Activated B cell treated with CpG ODN at 0.5 μM for 24 hours (primary cell): ENCODE results near the gene PSMD5. TPM values are rescaled to one million over a fixed set of nuclear protein-coding genes. Genes with fewer than 3 reads are reported as not detected.

Experiments
- ATAC-seq: fragments of 200-7000 bp; cut with Tn5 transposase; one replicate; pipeline ENCODE4 v1.10.0; 2021; ENCODE audit warnings: low read depth, mild to moderate bottlenecking, moderate library complexity
- CTCF ChIA-PET: fragments of 350-600 bp; sonication (Branson Sonifier 250); formaldehyde crosslinking; loops from one replicate; lab custom pipeline; 2021; ENCODE audit warnings: antibody characterized with exemption; lab: Charles Lee
- POLR2A ChIA-PET: fragments of 350-600 bp; sonication (Branson Sonifier 250); formaldehyde crosslinking; loops from one replicate; lab custom pipeline; 2021; ENCODE audit warnings: antibody characterized with exemption; lab: Charles Lee
- DNase-seq: peaks from one replicate; pipeline ENCODE4 v3.0.0; 2022
- H3K27ac Mint-ChIP-seq: one replicate; pipeline ENCODE4 v1.8.0; 2020; ENCODE audit warnings: mixed read lengths
- H3K27me3 Mint-ChIP-seq: one replicate; pipeline ENCODE4 v1.8.0; 2021; ENCODE audit warnings: mixed read lengths
- H3K36me3 Mint-ChIP-seq: one replicate; pipeline ENCODE4 v1.8.0; 2021; ENCODE audit warnings: low read depth, mixed read lengths
- H3K4me1 Mint-ChIP-seq: one replicate; pipeline ENCODE4 v1.8.0; 2021; ENCODE audit warnings: mixed read lengths
- H3K4me3 Mint-ChIP-seq: one replicate; pipeline ENCODE4 v1.8.0; 2020; ENCODE audit warnings: mild to moderate bottlenecking, mixed read lengths
- H3K9me3 Mint-ChIP-seq: one replicate; pipeline ENCODE4 v1.8.0; 2020; ENCODE audit warnings: mixed read lengths
- CTCF ChIP-seq: fragments of 200-600 bp; IDR thresholded peaks from one replicate; pipeline ENCODE4 v1.8.0; 2022; ENCODE audit warnings: antibody characterized with exemption, mild to moderate bottlenecking
- intact Hi-C: fragments of 100-400 bp; cut with micrococcal nuclease; formaldehyde crosslinking; loops from one replicate; pipeline ENCODE4 v1.15.1; 2024
- total RNA-seq: library from RNA; stranded (reverse); gene quantifications from 2 replicates; pipeline ENCODE4 v1.2.3, GENCODE V29; 2022

Gene PSMD5
- total RNA-seq, 1 donor from 2014 or later: 38.9 TPM

- ATAC-seq: peak; percentile 92
- TF ChIP-seq CTCF: no peak
- CTCF ChIA-PET: interaction anchor here (0.6 to 4.0 kb wide), 13 partner anchors 21 to 202 kb away, joined by 3 to 26 read pairs (median 5); partner anchors contain the start of gene TRAF1
- DNase-seq: peak; percentile 96
- intact Hi-C loops: loop anchor here (1.0 to 5.0 kb wide), 10 partner anchors 23 to 252 kb away; partner anchors contain the start of genes FBXW2 and MEGF9
- no peaks in the 10 kb centered on the region for H3K27me3 Mint-ChIP-seq
- H3K36me3 Mint-ChIP-seq: peaks cover 20% of the 10 kb centered on the region
- H3K4me3 Mint-ChIP-seq: peak overlapping the region; percentile 91
- H3K27ac Mint-ChIP-seq: peak overlapping the region; percentile 97
- H3K4me1 Mint-ChIP-seq: peaks cover 25% of the 10 kb centered on the region
- no peaks in the 10 kb centered on the region for H3K9me3 Mint-ChIP-seq
- POLR2A ChIA-PET: interaction anchor here (0.5 to 3.4 kb wide), 16 partner anchors 17 to 332 kb away, joined by 3 to 19 read pairs (median 6); partner anchors contain the start of genes FBXW2 and TRAF1
Observed at GRCh38 chr9:120868676-120869359, 26.1 kb upstream of the PSMD5 start.

GRCh38 chr9:120868339-120868675 is 25.6 kb upstream of the PSMD5 start:
- no peak for TF ChIP-seq CTCF
- ChIA-PET POLR2A (interaction anchor here (0.6 to 3.4 kb wide), 12 partner anchors 18 to 79 kb away, joined by 3 to 19 read pairs (median 6); partner anchors contain the start of genes FBXW2 and TRAF1), CTCF (interaction anchor here (0.8 to 4.0 kb wide), 9 partner anchors 22 to 193 kb away, joined by 3 to 26 read pairs (median 6); partner anchors contain the start of gene TRAF1)
- intact Hi-C loops: loop anchor here (1.0 to 5.0 kb wide), 7 partner anchors 25 to 252 kb away; partner anchors contain the start of genes FBXW2 and MEGF9
- peak overlapping the region; percentile 76 for H3K4me3 Mint-ChIP-seq
- H3K9me3 Mint-ChIP-seq: no peaks in the 10 kb centered on the region
- H3K4me1 Mint-ChIP-seq: peaks cover 20% of the 10 kb centered on the region
- H3K36me3 Mint-ChIP-seq: peaks cover 17% of the 10 kb centered on the region
- ATAC-seq (no peak), DNase-seq (no peak)
- no peaks in the 10 kb centered on the region for H3K27me3 Mint-ChIP-seq
- peak overlapping the region; percentile 71 for H3K27ac Mint-ChIP-seq

GRCh38 chr9:120867676-120868338 is 25.1 kb upstream of the PSMD5 start:
- DNase-seq: no peak
- intact Hi-C loops: loop anchor here (1.0 to 5.0 kb wide), 7 partner anchors 25 to 253 kb away; partner anchors contain the start of genes FBXW2 and MEGF9
- TF ChIP-seq CTCF: no peak

GRCh38 chr9:120866651-120867050 is 23.9 kb upstream of the PSMD5 start:
- Mint-ChIP-seq H3K4me1 (peaks cover 17% of the 10 kb centered on the region), H3K36me3 (peaks cover 19% of the 10 kb centered on the region), H3K9me3 (no peaks in the 10 kb centered on the region), H3K4me3 (no peak overlapping the region), H3K27me3 (no peaks in the 10 kb centered on the region), H3K27ac (no peak overlapping the region)
- CTCF ChIA-PET: no interaction called here
- intact Hi-C loops: loop anchor here (5.0 kb wide), 1 partner anchor 116 kb away; no protein-coding TSS in a partner anchor
- TF ChIP-seq CTCF: no peak
- ATAC-seq: no peak
- POLR2A ChIA-PET: interaction anchor here (1.4 to 2.8 kb wide), 3 partner anchors 37 to 73 kb away, joined by 3 to 12 read pairs (median 11); partner anchors contain the start of gene FBXW2
- DNase-seq: no peak

More at GRCh38 chr9:120867676-120868338, 25.1 kb upstream of the PSMD5 start:
- Mint-ChIP-seq H3K27me3 (no peaks in the 10 kb centered on the region), H3K4me3 (peak overlapping the region; percentile 76), H3K9me3 (no peaks in the 10 kb centered on the region), H3K36me3 (peaks cover 17% of the 10 kb centered on the region), H3K27ac (peak overlapping the region; percentile 71), H3K4me1 (peaks cover 17% of the 10 kb centered on the region)
- no peak for ATAC-seq
- ChIA-PET CTCF (interaction anchor here (0.8 to 4.0 kb wide), 6 partner anchors 22 to 193 kb away, joined by 3 to 26 read pairs (median 8); no protein-coding TSS in a partner anchor), POLR2A (interaction anchor here (0.7 to 3.4 kb wide), 12 partner anchors 18 to 78 kb away, joined by 3 to 19 read pairs (median 6); partner anchors contain the start of genes FBXW2 and TRAF1)
